Suppressor macrophage treated with lipopolysaccharide for 1 hour (primary cell): ENCODE results near the gene PLPP7.
A peak's percentile ranks its signal among the peaks of the same experiment; 100 is the strongest.
"Not testable (repeated sequence)": the region's sequence is repeated elsewhere in the genome, so short reads cannot be mapped to it uniquely, and the experiment has no call there.

Experiments
- DNase-seq, 3 donors: peaks; one replicate each; pipeline ENCODE4 v3.0.0-alpha.2; 2020 to 2022

Gene PLPP7

GRCh38 chr9:131334629-131335367 lies 45.3 kb downstream of the PLPP7 start:
- DNase-seq: peak; percentile 27 to 56 (median 36)

- no peak for DNase-seq
Measured at GRCh38 chr9:131335368-131335755, 45.8 kb downstream of the PLPP7 start.

GRCh38 chr9:131337131-131337848 lies 47.8 kb downstream of the PLPP7 start:
- DNase-seq: no peak

GRCh38 chr9:131339212-131339611 lies 49.7 kb downstream of the PLPP7 start:
- not testable (repeated sequence) for DNase-seq

GRCh38 chr9:131344931-131345535 lies 55.5 kb downstream of the PLPP7 start:
- DNase-seq: not testable (repeated sequence)

GRCh38 chr9:131346559-131346958 lies 57.0 kb downstream of the PLPP7 start:
- DNase-seq: no peak

- DNase-seq: peak in 1 of 3 donors; percentile 15
Measured at GRCh38 chr9:131347376-131348020, 58.0 kb downstream of the PLPP7 start.

- DNase-seq: no peak
Measured at GRCh38 chr9:131348631-131349521, 59.4 kb downstream of the PLPP7 start.

GRCh38 chr9:131349522-131349880 lies 60.0 kb downstream of the PLPP7 start:
- DNase-seq: no peak

- DNase-seq: peak; percentile 85 to 93 (median 87)
Measured at GRCh38 chr9:131349881-131350563, 60.5 kb downstream of the PLPP7 start.

GRCh38 chr9:131356479-131356878 lies 67.0 kb downstream of the PLPP7 start:
- peak; percentile 77 to 89 (median 86) for DNase-seq

GRCh38 chr9:131358556-131358955 lies 69.0 kb downstream of the PLPP7 start:
- no peak for DNase-seq
